Activated naive CD8-positive, alpha-beta T cell (primary cell): ENCODE results near the gene EEF2K.
A peak's percentile ranks its signal among the peaks of the same experiment; 100 is the strongest.

Source experiments
- H3K27ac Mint-ChIP-seq: one replicate; pipeline ENCODE4 v1.8.0; 2021; ENCODE audit warnings: mixed read lengths
- H3K27me3 Mint-ChIP-seq: one replicate; pipeline ENCODE4 v1.8.0; 2021; ENCODE audit warnings: mixed read lengths
- H3K36me3 Mint-ChIP-seq: one replicate; pipeline ENCODE4 v1.8.0; 2021; ENCODE audit warnings: mixed read lengths
- H3K4me1 Mint-ChIP-seq: one replicate; pipeline ENCODE4 v1.8.0; 2021; ENCODE audit warnings: low read depth, mixed read lengths
- H3K4me3 Mint-ChIP-seq: one replicate; pipeline ENCODE4 v1.8.0; 2021; ENCODE audit warnings: mild to moderate bottlenecking, mixed read lengths
- H3K9me3 Mint-ChIP-seq: one replicate; pipeline ENCODE4 v1.8.0; 2021; ENCODE audit warnings: low read depth, mixed read lengths

Gene EEF2K

DNA sequence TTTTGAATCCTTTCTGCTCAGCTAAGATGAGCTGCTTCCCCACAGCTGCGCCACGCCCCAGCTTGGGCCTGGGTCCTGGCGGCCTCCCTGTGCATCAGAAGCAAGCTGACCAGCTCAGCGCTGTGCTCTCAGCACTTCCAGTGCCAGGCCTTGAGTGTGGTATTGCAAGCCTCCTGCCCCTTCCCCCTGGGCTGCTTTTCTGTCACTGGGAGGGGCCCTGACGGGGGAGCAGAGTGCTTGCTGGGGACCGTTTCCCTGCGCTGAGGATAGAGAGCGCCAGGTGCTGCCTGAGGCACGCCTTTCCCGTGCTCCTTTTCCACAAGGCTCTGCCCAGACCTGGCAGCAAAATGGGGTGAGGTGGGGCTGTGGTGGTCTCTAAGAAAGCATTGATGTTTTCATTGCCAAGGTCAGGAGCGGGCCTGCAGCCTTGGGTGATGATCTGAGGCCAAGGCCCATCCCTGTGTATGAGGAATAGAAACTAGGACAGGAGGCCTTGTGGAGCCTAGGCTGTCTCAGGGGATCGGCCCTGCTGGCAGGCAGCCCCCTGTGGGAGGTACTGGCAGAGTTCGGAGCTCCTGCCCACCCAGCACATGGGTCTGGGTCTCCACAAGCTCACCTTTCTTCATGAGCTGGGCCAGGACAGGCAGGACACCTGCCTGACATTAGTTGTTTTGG lies 120.8 kb downstream of the EEF2K start:
- H3K36me3 Mint-ChIP-seq, result peaks cover 13% of the 10 kb centered on the region

GRCh38 chr16:22327446-22327775 lies 121.3 kb downstream of the EEF2K start:
- H3K9me3 Mint-ChIP-seq, result no peaks in the 10 kb centered on the region
- no peaks in the 10 kb centered on the region for H3K27me3 Mint-ChIP-seq
- H3K36me3 Mint-ChIP-seq, result peaks cover 17% of the 10 kb centered on the region
- H3K27ac Mint-ChIP-seq, result no peak overlapping the region
- peaks cover 18% of the 10 kb centered on the region for H3K4me1 Mint-ChIP-seq
- H3K4me3 Mint-ChIP-seq, result no peak overlapping the region

More for the DNA sequence above, 120.8 kb downstream of the EEF2K start:
- Mint-ChIP-seq H3K4me1 (peaks cover 17% of the 10 kb centered on the region), H3K4me3 (no peak overlapping the region), H3K9me3 (no peaks in the 10 kb centered on the region), H3K27me3 (no peaks in the 10 kb centered on the region), H3K27ac (peak overlapping the region; percentile 58)

- Mint-ChIP-seq H3K27me3 (no peaks in the 10 kb centered on the region), H3K9me3 (no peaks in the 10 kb centered on the region), H3K4me1 (peaks cover 21% of the 10 kb centered on the region), H3K36me3 (peaks cover 20% of the 10 kb centered on the region), H3K27ac (no peak overlapping the region), H3K4me3 (no peak overlapping the region)
Measured at GRCh38 chr16:22328081-22328725, 122.1 kb downstream of the EEF2K start.

GRCh38 chr16:22329199-22329695 lies 123.2 kb downstream of the EEF2K start:
- H3K36me3 Mint-ChIP-seq, result peaks cover 28% of the 10 kb centered on the region
- H3K27ac Mint-ChIP-seq, result no peak overlapping the region
- no peak overlapping the region for H3K4me3 Mint-ChIP-seq
- H3K27me3 Mint-ChIP-seq, result no peaks in the 10 kb centered on the region
- peaks cover 24% of the 10 kb centered on the region for H3K4me1 Mint-ChIP-seq
- H3K9me3 Mint-ChIP-seq, result no peaks in the 10 kb centered on the region

DNA sequence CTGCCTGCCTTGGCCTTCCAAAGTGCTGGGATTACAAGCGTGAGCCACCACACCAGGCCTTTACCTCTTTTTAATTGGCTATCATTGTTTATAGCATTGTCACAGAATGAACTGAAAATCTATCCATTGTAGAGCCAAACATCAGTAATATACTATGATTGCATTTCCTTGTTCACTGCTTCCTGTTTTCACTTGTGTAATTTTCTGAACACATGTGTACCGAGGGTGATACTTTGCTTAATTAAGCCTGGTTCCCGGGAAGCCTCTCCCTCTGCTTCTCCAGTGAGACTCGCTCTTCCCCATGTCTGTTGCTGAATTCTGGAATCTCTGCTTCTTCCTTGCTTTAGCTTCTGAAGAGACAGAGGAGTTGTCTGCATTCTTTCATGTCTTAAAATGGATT lies 124.2 kb downstream of the EEF2K start:
- peaks cover 36% of the 10 kb centered on the region for H3K36me3 Mint-ChIP-seq
- peaks cover 29% of the 10 kb centered on the region for H3K4me1 Mint-ChIP-seq

GRCh38 chr16:22333457-22333994 lies 127.4 kb downstream of the EEF2K start:
- peak overlapping the region; percentile 29 for H3K27ac Mint-ChIP-seq
- H3K36me3 Mint-ChIP-seq, result peaks cover 59% of the 10 kb centered on the region
- no peak overlapping the region for H3K4me3 Mint-ChIP-seq
- no peaks in the 10 kb centered on the region for H3K27me3 Mint-ChIP-seq
- H3K4me1 Mint-ChIP-seq, result peaks cover 37% of the 10 kb centered on the region
- H3K9me3 Mint-ChIP-seq, result peaks cover 14% of the 10 kb centered on the region

More for the DNA sequence above, 124.2 kb downstream of the EEF2K start:
- Mint-ChIP-seq H3K27me3 (no peaks in the 10 kb centered on the region), H3K4me3 (no peak overlapping the region), H3K9me3 (no peaks in the 10 kb centered on the region), H3K27ac (peak overlapping the region; percentile 58)

DNA sequence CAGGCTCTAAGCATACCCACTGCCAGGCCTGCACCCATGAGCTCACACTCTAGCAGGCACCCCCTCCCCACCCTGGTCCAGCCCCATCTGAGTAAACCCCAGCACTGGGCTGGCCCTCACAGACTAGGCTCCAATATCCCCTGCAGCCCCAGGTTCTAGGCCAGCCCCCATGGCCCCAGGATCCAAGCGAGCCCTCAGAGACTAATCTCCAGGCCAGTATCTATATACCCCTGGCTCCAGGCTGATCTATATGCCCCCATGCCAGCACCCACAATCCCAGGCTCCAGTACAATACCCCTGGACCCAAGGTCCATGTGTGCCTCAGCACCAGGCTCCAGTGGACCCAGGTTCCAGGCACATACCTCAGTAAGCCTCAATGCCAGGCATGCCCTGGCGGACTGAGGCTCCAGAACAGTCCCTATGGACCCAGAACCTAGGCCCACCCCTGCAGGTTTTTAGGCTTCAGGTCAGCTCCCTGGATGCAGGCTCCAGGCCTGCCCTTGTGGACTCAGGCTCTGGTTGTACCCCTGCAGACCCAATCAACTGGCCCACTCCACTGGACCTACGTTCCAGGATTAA lies 129.7 kb downstream of the EEF2K start:
- Mint-ChIP-seq H3K27me3 (no peaks in the 10 kb centered on the region), H3K9me3 (peaks cover 18% of the 10 kb centered on the region), H3K36me3 (peaks cover 61% of the 10 kb centered on the region), H3K27ac (no peak overlapping the region), H3K4me1 (peaks cover 32% of the 10 kb centered on the region), H3K4me3 (no peak overlapping the region)

GRCh38 chr16:22336581-22336980 lies 130.5 kb downstream of the EEF2K start:
- Mint-ChIP-seq H3K9me3 (peaks cover 18% of the 10 kb centered on the region), H3K4me3 (no peak overlapping the region), H3K27ac (peak overlapping the region; percentile 78), H3K4me1 (peaks cover 28% of the 10 kb centered on the region), H3K27me3 (no peaks in the 10 kb centered on the region), H3K36me3 (peaks cover 61% of the 10 kb centered on the region)

DNA sequence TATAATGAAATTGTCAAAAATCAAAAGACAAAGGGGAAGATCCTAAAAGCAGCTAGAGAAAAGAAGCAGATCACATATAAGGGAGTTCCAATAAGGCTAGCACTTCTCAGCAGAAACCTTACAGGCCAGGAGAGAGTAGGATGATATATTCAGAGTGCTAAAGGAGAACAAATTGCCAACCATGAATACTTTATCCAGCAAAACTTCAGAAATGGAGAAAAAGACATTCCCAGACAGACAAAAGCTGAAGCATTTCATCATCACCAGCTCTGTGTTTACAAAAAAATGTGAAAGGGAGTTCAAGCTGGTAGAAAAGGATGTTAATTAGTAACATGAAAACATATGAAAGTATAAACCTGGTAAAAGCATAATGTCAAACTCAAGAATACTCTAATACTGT lies 131.0 kb downstream of the EEF2K start:
- Mint-ChIP-seq H3K27me3 (no peaks in the 10 kb centered on the region), H3K27ac (peak overlapping the region; percentile 78), H3K4me1 (peaks cover 31% of the 10 kb centered on the region), H3K9me3 (peaks cover 18% of the 10 kb centered on the region), H3K4me3 (no peak overlapping the region), H3K36me3 (peaks cover 59% of the 10 kb centered on the region)

- H3K9me3 Mint-ChIP-seq, result peaks cover 18% of the 10 kb centered on the region
- H3K27me3 Mint-ChIP-seq, result no peaks in the 10 kb centered on the region
- H3K27ac Mint-ChIP-seq, result peak overlapping the region; percentile 55
- H3K4me1 Mint-ChIP-seq, result peaks cover 35% of the 10 kb centered on the region
- H3K36me3 Mint-ChIP-seq, result peaks cover 62% of the 10 kb centered on the region
- peak overlapping the region; percentile 1 for H3K4me3 Mint-ChIP-seq
Measured at GRCh38 chr16:22337849-22338635, 132.0 kb downstream of the EEF2K start.
